ENCODE results near the gene CAP2. TPM values are rescaled to one million over a fixed set of nuclear protein-coding genes. Genes with fewer than 3 reads are reported as not detected.
A peak's percentile ranks its signal among the peaks of the same experiment; 100 is the strongest.
"Not testable (repeated sequence)": the region's sequence is repeated elsewhere in the genome, so short reads cannot be mapped to it uniquely, and the experiment has no call there.

The CAP2 gene
- total RNA-seq, 2 donors from 2014 or later: not detected

GRCh38 chr6:17385660-17386059 lies 7.7 kb upstream of the CAP2 start:
- no peak for ATAC-seq
- H3K9me3 Mint-ChIP-seq: no peaks in the 10 kb centered on the region
- H3K27me3 Mint-ChIP-seq: peaks cover 11 to 25% of the 10 kb centered on the region in 2 donors
- H3K4me3 Mint-ChIP-seq: no peak overlapping the region
- no peaks in the 10 kb centered on the region for H3K4me1 Mint-ChIP-seq (ENCODE audit: low read depth in 2 of 2)
- no peaks in the 10 kb centered on the region for H3K36me3 Mint-ChIP-seq
- no peak overlapping the region for H3K27ac Mint-ChIP-seq
- no peak for DNase-seq (ENCODE audit: low spot score)

GRCh38 chr6:17388365-17388764 lies 5.0 kb upstream of the CAP2 start:
- Mint-ChIP-seq H3K4me3 (no peak overlapping the region), H3K4me1 (ENCODE audit: low read depth in 2 of 2) (no peaks in the 10 kb centered on the region), H3K27me3 (peaks cover 28 to 49% of the 10 kb centered on the region in 2 donors), H3K27ac (no peak overlapping the region), H3K9me3 (no peaks in the 10 kb centered on the region), H3K36me3 (no peaks in the 10 kb centered on the region)
- ATAC-seq: no peak
- no peak for DNase-seq (ENCODE audit: low spot score)

- H3K36me3 Mint-ChIP-seq: no peaks in the 10 kb centered on the region
- H3K9me3 Mint-ChIP-seq: no peaks in the 10 kb centered on the region
- no peak for DNase-seq (ENCODE audit: low spot score)
- H3K4me3 Mint-ChIP-seq: no peak overlapping the region
- no peak overlapping the region for H3K27ac Mint-ChIP-seq
- peaks cover 0 to 4% of the 10 kb centered on the region in 2 donors for H3K4me1 Mint-ChIP-seq (ENCODE audit: low read depth in 2 of 2)
- H3K27me3 Mint-ChIP-seq: peaks cover 33 to 53% of the 10 kb centered on the region in 2 donors
- ATAC-seq: no peak
These were observed 4.0 kb upstream of the CAP2 start for GRCh38 chr6:17389274-17389847.

GRCh38 chr6:17390276-17390675 lies 3.1 kb upstream of the CAP2 start:
- DNase-seq (ENCODE audit: low spot score) (no peak), ATAC-seq (no peak)
- no peaks in the 10 kb centered on the region for H3K9me3 Mint-ChIP-seq
- no peaks in the 10 kb centered on the region for H3K36me3 Mint-ChIP-seq
- H3K27ac Mint-ChIP-seq: no peak overlapping the region
- peaks cover 0 to 5% of the 10 kb centered on the region in 2 donors for H3K4me1 Mint-ChIP-seq (ENCODE audit: low read depth in 2 of 2)
- H3K27me3 Mint-ChIP-seq: peaks cover 40 to 56% of the 10 kb centered on the region in 2 donors
- H3K4me3 Mint-ChIP-seq: no peak overlapping the region

- Mint-ChIP-seq H3K36me3 (no peaks in the 10 kb centered on the region), H3K4me1 (ENCODE audit: low read depth in 2 of 2) (peaks cover 0 to 5% of the 10 kb centered on the region in 2 donors), H3K27me3 (peaks cover 36 to 58% of the 10 kb centered on the region in 2 donors), H3K9me3 (no peaks in the 10 kb centered on the region), H3K4me3 (no peak overlapping the region), H3K27ac (no peak overlapping the region)
- DNase-seq (ENCODE audit: low spot score): no peak
- no peak for ATAC-seq
These were observed 1.4 kb upstream of the CAP2 start for GRCh38 chr6:17391976-17392375.

- Mint-ChIP-seq H3K27me3 (peaks cover 36 to 54% of the 10 kb centered on the region in 2 donors), H3K4me3 (peak overlapping the region; percentile 14), H3K27ac (no peak overlapping the region), H3K9me3 (no peaks in the 10 kb centered on the region), H3K4me1 (ENCODE audit: low read depth in 2 of 2) (peaks cover 0 to 5% of the 10 kb centered on the region in 2 donors), H3K36me3 (no peaks in the 10 kb centered on the region)
- peak in 1 of 2 donors; percentile 20 for ATAC-seq
- DNase-seq (ENCODE audit: low spot score): no peak
These were observed 667 bp downstream of the CAP2 start for GRCh38 chr6:17393892-17394631.

GRCh38 chr6:17395112-17395511 lies 1.7 kb downstream of the CAP2 start:
- peaks cover 40 to 56% of the 10 kb centered on the region in 2 donors for H3K27me3 Mint-ChIP-seq
- no peak overlapping the region for H3K27ac Mint-ChIP-seq
- DNase-seq (ENCODE audit: low spot score) (no peak), ATAC-seq (no peak)
- no peaks in the 10 kb centered on the region for H3K9me3 Mint-ChIP-seq
- no peak overlapping the region for H3K4me3 Mint-ChIP-seq
- peaks cover 0 to 5% of the 10 kb centered on the region in 2 donors for H3K4me1 Mint-ChIP-seq (ENCODE audit: low read depth in 2 of 2)
- no peaks in the 10 kb centered on the region for H3K36me3 Mint-ChIP-seq

GRCh38 chr6:17396256-17396655 lies 2.9 kb downstream of the CAP2 start:
- Mint-ChIP-seq H3K27me3 (peaks cover 32 to 44% of the 10 kb centered on the region in 2 donors), H3K27ac (no peak overlapping the region), H3K4me1 (ENCODE audit: low read depth in 2 of 2) (peaks cover 0 to 5% of the 10 kb centered on the region in 2 donors), H3K36me3 (no peaks in the 10 kb centered on the region), H3K9me3 (no peaks in the 10 kb centered on the region), H3K4me3 (no peak overlapping the region)
- ATAC-seq (no peak), DNase-seq (ENCODE audit: low spot score) (no peak)

GRCh38 chr6:17397764-17398194 lies 4.4 kb downstream of the CAP2 start:
- no peaks in the 10 kb centered on the region for H3K36me3 Mint-ChIP-seq
- H3K4me1 Mint-ChIP-seq (ENCODE audit: low read depth in 2 of 2): peaks cover 0 to 5% of the 10 kb centered on the region in 2 donors
- ATAC-seq (no peak), DNase-seq (ENCODE audit: low spot score) (no peak)
- H3K27me3 Mint-ChIP-seq: peaks cover 24 to 31% of the 10 kb centered on the region in 2 donors
- no peaks in the 10 kb centered on the region for H3K9me3 Mint-ChIP-seq
- no peak overlapping the region for H3K27ac Mint-ChIP-seq
- H3K4me3 Mint-ChIP-seq: no peak overlapping the region

- ATAC-seq; DNase-seq (ENCODE audit: low spot score); H3K4me1 Mint-ChIP-seq (ENCODE audit: low read depth in 2 of 2); H3K36me3 Mint-ChIP-seq; H3K27me3 Mint-ChIP-seq; H3K27ac Mint-ChIP-seq; H3K4me3 Mint-ChIP-seq; H3K9me3 Mint-ChIP-seq: not testable (repeated sequence)
These were observed 12.0 kb downstream of the CAP2 start for GRCh38 chr6:17405181-17405943.

GRCh38 chr6:17405944-17406245 lies 12.5 kb downstream of the CAP2 start:
- ATAC-seq (no peak), DNase-seq (ENCODE audit: low spot score) (no peak)
- H3K9me3 Mint-ChIP-seq: no peaks in the 10 kb centered on the region
- H3K27me3 Mint-ChIP-seq: peaks cover 0 to 6% of the 10 kb centered on the region in 2 donors
- no peaks in the 10 kb centered on the region for H3K4me1 Mint-ChIP-seq (ENCODE audit: low read depth in 2 of 2)
- H3K27ac Mint-ChIP-seq: no peak overlapping the region
- no peaks in the 10 kb centered on the region for H3K36me3 Mint-ChIP-seq
- no peak overlapping the region for H3K4me3 Mint-ChIP-seq

- no peak overlapping the region for H3K27ac Mint-ChIP-seq
- H3K4me1 Mint-ChIP-seq (ENCODE audit: low read depth in 2 of 2): no peaks in the 10 kb centered on the region
- peaks cover 8 to 12% of the 10 kb centered on the region in 2 donors for H3K27me3 Mint-ChIP-seq
- no peaks in the 10 kb centered on the region for H3K9me3 Mint-ChIP-seq
- no peak overlapping the region for H3K4me3 Mint-ChIP-seq
- H3K36me3 Mint-ChIP-seq: no peaks in the 10 kb centered on the region
- no peak for DNase-seq (ENCODE audit: low spot score)
- no peak for ATAC-seq
These were observed 14.7 kb downstream of the CAP2 start for GRCh38 chr6:17408081-17408480.

GRCh38 chr6:17410281-17410680 lies 16.9 kb downstream of the CAP2 start:
- Mint-ChIP-seq H3K9me3 (peaks cover 2% of the 10 kb centered on the region), H3K4me1 (ENCODE audit: low read depth in 2 of 2) (no peaks in the 10 kb centered on the region), H3K36me3 (no peaks in the 10 kb centered on the region), H3K4me3 (no peak overlapping the region), H3K27me3 (peaks cover 11 to 12% of the 10 kb centered on the region in 2 donors), H3K27ac (no peak overlapping the region)
- ATAC-seq (no peak), DNase-seq (ENCODE audit: low spot score) (no peak)

GRCh38 chr6:17413313-17413750 lies 19.9 kb downstream of the CAP2 start:
- Mint-ChIP-seq H3K27me3 (peaks cover 14 to 36% of the 10 kb centered on the region in 2 donors), H3K9me3 (peaks cover 2% of the 10 kb centered on the region), H3K4me1 (ENCODE audit: low read depth in 2 of 2) (no peaks in the 10 kb centered on the region), H3K4me3 (no peak overlapping the region), H3K27ac (no peak overlapping the region), H3K36me3 (no peaks in the 10 kb centered on the region)
- no peak for ATAC-seq
- no peak for DNase-seq (ENCODE audit: low spot score)
